Left lung (tissue), 10 donors: ENCODE data around the gene NRG3. TPM values are rescaled to one million over a fixed set of nuclear protein-coding genes. Genes with fewer than 3 reads are reported as not detected.
"Not testable (repeated sequence)": the region's sequence is repeated elsewhere in the genome, so short reads cannot be mapped to it uniquely, and the experiment has no call there.

Source experiments
- ATAC-seq: fragments of 200-7000 bp; cut with Tn5 transposase; one replicate; pipeline ENCODE4 v1.9.1; 2020; ENCODE audit warnings: moderate library complexity
- DNase-seq, 4 donors: peaks; one replicate each; pipeline ENCODE4 v3.0.0-alpha.2; 2013 to 2020
- H3K27ac ChIP-seq, 2 donors: fragments of 200-600 bp; sonication (generic) in 1 of 2; one replicate each; pipeline versions ENCODE4 v1.5.0 to v1.8.0; 2020 to 2021
- H3K27me3 ChIP-seq, 2 donors: fragments of 200-600 bp; sonication (generic) in 1 of 2; one replicate each; pipeline versions ENCODE4 v1.5.0 to v1.8.0; 2020 to 2021
- H3K36me3 ChIP-seq, 2 donors: fragments of 200-600 bp; sonication (generic) in 1 of 2; one replicate each; pipeline versions ENCODE4 v1.5.0 to v1.8.0; 2020 to 2021
- H3K4me1 ChIP-seq, 2 donors: fragments of 200-600 bp; one replicate each; pipeline ENCODE4 v1.8.0; 2021
- H3K4me3 ChIP-seq, 2 donors: fragments of 200-600 bp; sonication (generic) in 1 of 2; one replicate each; pipeline versions ENCODE4 v1.5.0 to v1.8.0; 2020 to 2021; ENCODE audit warnings: mild to moderate bottlenecking in 1 of 2
- H3K9me3 ChIP-seq, 2 donors: fragments of 200-600 bp; sonication (generic) in 1 of 2; one replicate each; pipeline versions ENCODE4 v1.5.0 to v1.8.0; 2020 to 2021
- CTCF ChIP-seq, 2 donors: fragments of 200-600 bp; sonication (generic) in 1 of 2; IDR thresholded peaks; one replicate each; pipeline versions ENCODE4 v1.5.0 to v1.8.0; 2021; ENCODE audit warnings: antibody characterized with exemption in 2 of 2
- intact Hi-C, 2 donors: fragments of 100-400 bp; cut with DNase I; formaldehyde crosslinking; loops; one replicate each; pipeline versions ENCODE4 v1.11.2 to v1.14.2; 2022
- polyA plus RNA-seq, 6 donors: library from polyadenylated mRNA; unstranded; fragments of 120-200 nt; gene quantifications; one replicate each; pipeline ENCODE4 v1.2.1, GENCODE V29; 2013; ENCODE audit not compliant: insufficient read length in 6 of 6
- total RNA-seq, 2 donors: library from RNA; stranded (reverse); fragmentation: NEBNext Ultra II Directional; extraction: Animal tissue kit (Norgen Biotek cat#: 25700); gene quantifications; one replicate each; pipeline ENCODE4 v1.2.1, GENCODE V29; 2021
- donor health status: DM: no; HTN: yes; CAD: no.
- donor health status: DM: no; HTN: no; CAD: no.

Gene NRG3
- total and polyA plus RNA-seq, 8 donors, result 1.0 to 1.7 (median 1.1) TPM

- Histone ChIP-seq H3K9me3 (no peaks in the 10 kb centered on the region), H3K27me3 (no peaks in the 10 kb centered on the region), H3K4me1 (no peaks in the 10 kb centered on the region), H3K4me3 (no peak overlapping the region), H3K36me3 (no peaks in the 10 kb centered on the region), H3K27ac (no peak overlapping the region)
- intact Hi-C loops, result no loop called here
- TF ChIP-seq CTCF (IDR thresholded peaks at IDR 0.05), result no peak
- ATAC-seq (no peak), DNase-seq (no peak)
Measured at GRCh38 chr10:82668221-82668895, 793.4 kb downstream of the NRG3 start.

GRCh38 chr10:82674036-82674435 is 799.0 kb downstream of the NRG3 start:
- ATAC-seq (no peak), DNase-seq (no peak)
- Histone ChIP-seq H3K4me3 (no peak overlapping the region), H3K9me3 (peaks cover 0 to 10% of the 10 kb centered on the region in 2 donors), H3K4me1 (no peaks in the 10 kb centered on the region), H3K36me3 (no peaks in the 10 kb centered on the region), H3K27ac (no peak overlapping the region), H3K27me3 (no peaks in the 10 kb centered on the region)
- no peak for TF ChIP-seq CTCF (IDR thresholded peaks at IDR 0.05)
- intact Hi-C loops, result no loop called here

- H3K36me3 ChIP-seq, intact Hi-C loops, H3K4me1 ChIP-seq, H3K27ac ChIP-seq, ATAC-seq, DNase-seq, H3K27me3 ChIP-seq, H3K4me3 ChIP-seq: not testable (repeated sequence)
- peaks cover 0 to 10% of the 10 kb centered on the region in 2 donors for H3K9me3 ChIP-seq
Measured at GRCh38 chr10:82677932-82678331, 802.9 kb downstream of the NRG3 start.

GRCh38 chr10:82678451-82678850 is 803.5 kb downstream of the NRG3 start:
- H3K4me3 ChIP-seq, H3K27me3 ChIP-seq, H3K4me1 ChIP-seq, H3K27ac ChIP-seq, DNase-seq, ATAC-seq, intact Hi-C loops, H3K36me3 ChIP-seq: not testable (repeated sequence)
- peaks cover 0 to 10% of the 10 kb centered on the region in 2 donors for H3K9me3 ChIP-seq

GRCh38 chr10:82680608-82681007 is 805.6 kb downstream of the NRG3 start:
- H3K27me3 ChIP-seq, result no peaks in the 10 kb centered on the region
- ATAC-seq (no peak), DNase-seq (no peak)
- H3K9me3 ChIP-seq, result peaks cover 0 to 10% of the 10 kb centered on the region in 2 donors
- no peak overlapping the region for H3K27ac ChIP-seq
- H3K4me3 ChIP-seq, result no peak overlapping the region
- intact Hi-C loops, result no loop called here
- H3K4me1 ChIP-seq, result no peaks in the 10 kb centered on the region
- no peaks in the 10 kb centered on the region for H3K36me3 ChIP-seq
- no peak for TF ChIP-seq CTCF (IDR thresholded peaks at IDR 0.05)

GRCh38 chr10:82683945-82684344 is 809.0 kb downstream of the NRG3 start:
- Histone ChIP-seq H3K27me3 (no peaks in the 10 kb centered on the region), H3K4me1 (no peaks in the 10 kb centered on the region), H3K36me3 (no peaks in the 10 kb centered on the region), H3K4me3 (no peak overlapping the region), H3K27ac (no peak overlapping the region), H3K9me3 (no peaks in the 10 kb centered on the region)
- ATAC-seq (no peak), DNase-seq (no peak)
- TF ChIP-seq CTCF (IDR thresholded peaks at IDR 0.05), result no peak
- intact Hi-C loops, result no loop called here
